ENCODE measurements around the gene AKR1E2. TPM values are rescaled to one million over a fixed set of nuclear protein-coding genes. Genes with fewer than 3 reads are reported as not detected.
A peak's percentile ranks its signal among the peaks of the same experiment; 100 is the strongest.

Gene AKR1E2
- total RNA-seq, 4 donors from 2014 or later, result 2.1 to 6.7 (median 5.5) TPM; not detected in 1

DNA sequence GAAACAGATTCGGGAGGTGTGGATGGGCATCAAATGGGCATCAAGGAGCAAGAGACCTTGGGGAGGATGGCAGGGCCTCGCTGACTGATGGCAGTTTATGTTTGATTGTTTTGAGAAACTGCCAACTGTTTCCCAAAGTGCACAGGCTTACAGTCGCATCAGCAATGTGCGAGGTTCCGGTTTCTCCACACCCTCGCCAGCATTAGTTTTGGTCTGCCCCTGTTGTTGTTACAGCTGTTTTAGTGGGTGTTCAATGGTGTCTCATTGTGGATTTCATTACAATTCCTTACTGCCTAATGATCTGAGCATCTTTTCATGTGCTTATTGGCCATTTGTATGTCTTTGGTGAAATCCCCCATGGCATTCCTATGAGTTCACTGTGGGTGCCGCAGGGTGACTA lies 24.4 kb downstream of the AKR1E2 start:
- H3K4me1 ChIP-seq, result peaks cover 4 to 9% of the 10 kb centered on the region in 2 donors
- DNase-seq, result no peak
- in situ Hi-C loops (cut with MboI; ENCODE audit: low sequenced_read_pairs in 4 of 4), result loop anchor here (5.0 to 25.0 kb wide), 5 partner anchors 134 to 434 kb away; partner anchors contain the start of gene AKR1C3 (in 2 of the 4)

DNA sequence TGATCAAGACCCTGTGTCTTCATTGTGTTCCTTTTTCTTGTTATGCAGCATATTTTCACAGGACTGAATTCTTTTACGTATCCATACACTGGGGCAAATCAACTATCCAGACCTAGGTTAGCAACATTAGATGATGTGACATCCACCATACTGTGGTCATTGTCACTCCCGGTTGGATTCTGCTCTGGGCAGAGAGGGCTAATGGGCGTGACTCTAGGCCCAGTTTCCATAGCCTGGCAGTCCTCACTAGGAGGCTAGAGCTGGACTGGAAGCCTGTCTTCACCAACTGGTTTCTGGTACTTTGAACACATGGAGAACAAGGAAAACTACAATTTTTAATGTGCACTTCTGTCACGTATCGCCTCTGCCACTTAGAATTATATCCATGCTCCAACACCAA lies 25.2 kb downstream of the AKR1E2 start:
- H3K9me3 ChIP-seq, result no peaks in the 10 kb centered on the region
- H3K36me3 ChIP-seq, result no peaks in the 10 kb centered on the region
- peak overlapping the region in 3 of 4 donors; percentile 1 to 48 (median 36) for H3K27ac ChIP-seq
- no peak for ATAC-seq
- no peaks in the 10 kb centered on the region for H3K27me3 ChIP-seq
- in situ Hi-C loops (cut with MboI; ENCODE audit: low sequenced_read_pairs in 4 of 4), result loop anchor here (5.0 to 25.0 kb wide), 5 partner anchors 134 to 434 kb away; partner anchors contain the start of gene AKR1C3 (in 2 of the 4)
- no peak for TF ChIP-seq POLR2A (IDR thresholded peaks at IDR 0.05)
- TF ChIP-seq, protein P1, sequence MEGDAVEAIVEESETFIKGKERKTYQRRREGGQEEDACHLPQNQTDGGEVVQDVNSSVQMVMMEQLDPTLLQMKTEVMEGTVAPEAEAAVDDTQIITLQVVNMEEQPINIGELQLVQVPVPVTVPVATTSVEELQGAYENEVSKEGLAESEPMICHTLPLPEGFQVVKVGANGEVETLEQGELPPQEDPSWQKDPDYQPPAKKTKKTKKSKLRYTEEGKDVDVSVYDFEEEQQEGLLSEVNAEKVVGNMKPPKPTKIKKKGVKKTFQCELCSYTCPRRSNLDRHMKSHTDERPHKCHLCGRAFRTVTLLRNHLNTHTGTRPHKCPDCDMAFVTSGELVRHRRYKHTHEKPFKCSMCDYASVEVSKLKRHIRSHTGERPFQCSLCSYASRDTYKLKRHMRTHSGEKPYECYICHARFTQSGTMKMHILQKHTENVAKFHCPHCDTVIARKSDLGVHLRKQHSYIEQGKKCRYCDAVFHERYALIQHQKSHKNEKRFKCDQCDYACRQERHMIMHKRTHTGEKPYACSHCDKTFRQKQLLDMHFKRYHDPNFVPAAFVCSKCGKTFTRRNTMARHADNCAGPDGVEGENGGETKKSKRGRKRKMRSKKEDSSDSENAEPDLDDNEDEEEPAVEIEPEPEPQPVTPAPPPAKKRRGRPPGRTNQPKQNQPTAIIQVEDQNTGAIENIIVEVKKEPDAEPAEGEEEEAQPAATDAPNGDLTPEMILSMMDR (IDR thresholded peaks at IDR 0.05 in 4 of 5, conservative IDR thresholded peaks at IDR 0.05 in 1 of 5), result no peak
- H3K4me1 ChIP-seq, result peaks cover 4 to 9% of the 10 kb centered on the region in 2 donors
- H3K4me3 ChIP-seq, result no peak overlapping the region
- intact Hi-C loops (cut with DNase I; ENCODE audit: low total_unique reads), result loop anchor here (2.0 kb wide), 2 partner anchors 92 to 584 kb away; no protein-coding TSS in a partner anchor
- DNase-seq, result no peak

More for the DNA sequence above, 24.4 kb downstream of the AKR1E2 start:
- H3K4me3 ChIP-seq, result no peak overlapping the region
- intact Hi-C loops (cut with DNase I; ENCODE audit: low total_unique reads), result loop anchor here (2.0 kb wide), 2 partner anchors 92 to 584 kb away; no protein-coding TSS in a partner anchor
- TF ChIP-seq POLR2A (IDR thresholded peaks at IDR 0.05), result no peak
- TF ChIP-seq, protein P1 (IDR thresholded peaks at IDR 0.05 in 4 of 5, conservative IDR thresholded peaks at IDR 0.05 in 1 of 5), result no peak
- no peaks in the 10 kb centered on the region for H3K27me3 ChIP-seq
- H3K36me3 ChIP-seq, result no peaks in the 10 kb centered on the region
- peak overlapping the region in 3 of 4 donors; percentile 10 to 51 (median 16) for H3K27ac ChIP-seq
- H3K9me3 ChIP-seq, result no peaks in the 10 kb centered on the region
- ATAC-seq, result no peak

DNA sequence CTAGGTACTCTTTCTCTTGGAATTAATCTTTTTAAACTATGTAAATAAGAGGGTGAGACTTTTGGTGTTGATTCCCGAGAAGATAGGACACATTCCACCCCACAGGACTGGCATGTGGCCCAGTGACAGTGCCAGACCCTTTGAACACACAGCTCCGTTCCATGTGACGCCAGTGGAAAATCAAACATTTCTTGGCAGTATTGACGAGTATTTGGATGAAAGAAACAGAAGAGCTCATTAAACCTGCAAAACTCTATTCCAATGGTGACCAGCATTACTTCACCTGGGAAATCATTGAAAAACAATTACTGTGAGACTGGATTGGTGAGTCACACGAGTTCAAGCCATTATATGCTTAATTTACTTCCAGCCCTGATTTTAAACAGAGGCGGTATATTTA lies 25.8 kb downstream of the AKR1E2 start:
- in situ Hi-C loops (cut with MboI; ENCODE audit: low sequenced_read_pairs in 4 of 4), result loop anchor here (5.0 to 25.0 kb wide), 5 partner anchors 133 to 433 kb away; partner anchors contain the start of gene AKR1C3 (in 2 of the 4)
- TF ChIP-seq, protein P1 (IDR thresholded peaks at IDR 0.05 in 4 of 5, conservative IDR thresholded peaks at IDR 0.05 in 1 of 5), result no peak
- TF ChIP-seq POLR2A (IDR thresholded peaks at IDR 0.05), result no peak
- H3K9me3 ChIP-seq, result no peaks in the 10 kb centered on the region
- no peak overlapping the region for H3K4me3 ChIP-seq
- no peaks in the 10 kb centered on the region for H3K27me3 ChIP-seq
- DNase-seq, result peak in 1 of 2 donors; percentile 24
- intact Hi-C loops (cut with DNase I; ENCODE audit: low total_unique reads), result loop anchor here (2.0 kb wide), 2 partner anchors 91 to 583 kb away; no protein-coding TSS in a partner anchor
- ATAC-seq, result no peak
- H3K27ac ChIP-seq, result peak overlapping the region in 3 of 4 donors; percentile 1 to 48 (median 36)
- no peaks in the 10 kb centered on the region for H3K36me3 ChIP-seq
- H3K4me1 ChIP-seq, result peaks cover 4 to 9% of the 10 kb centered on the region in 2 donors

DNA sequence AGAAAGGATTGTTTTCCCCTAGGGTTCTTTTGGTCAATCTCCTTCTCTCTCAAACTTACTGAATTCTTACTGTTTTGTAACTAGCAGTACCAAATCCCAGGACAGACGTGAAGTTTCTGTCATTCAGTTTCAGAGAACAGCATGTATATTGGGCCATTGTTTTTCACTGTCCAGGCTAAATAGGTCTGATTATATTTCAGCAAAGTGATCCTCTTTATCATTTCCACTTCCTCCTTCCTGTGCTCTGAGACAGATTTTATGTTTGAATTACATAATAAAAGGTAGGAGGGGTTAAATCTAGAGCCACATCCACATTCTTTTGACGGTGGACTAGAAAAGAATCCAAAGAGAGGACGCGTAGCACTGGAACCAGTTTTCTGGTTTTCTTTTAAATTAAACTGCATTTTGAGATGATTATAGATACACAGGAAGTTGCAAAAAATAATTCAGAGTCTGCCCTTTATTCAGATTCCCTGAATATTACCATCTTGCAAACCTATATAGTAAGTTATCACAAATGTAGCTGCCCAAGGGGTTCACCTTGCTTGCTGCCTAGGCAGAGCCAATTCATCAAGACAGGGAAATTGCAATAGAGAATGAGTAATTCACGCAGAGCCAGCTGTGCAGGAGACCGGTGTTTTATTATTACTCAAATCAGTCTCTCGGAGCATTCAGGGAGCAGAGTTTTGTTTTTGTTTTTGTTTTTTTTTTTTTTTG lies 40.1 kb downstream of the AKR1E2 start:
- ATAC-seq (no peak), DNase-seq (no peak)
- in situ Hi-C loops (cut with MboI; ENCODE audit: low sequenced_read_pairs in 4 of 4), result loop anchor here in 1 of 4 donors (25.0 kb wide), 1 partner anchor 121 kb away; no protein-coding TSS in a partner anchor
- Histone ChIP-seq H3K36me3 (no peaks in the 10 kb centered on the region), H3K4me1 (no peaks in the 10 kb centered on the region), H3K4me3 (no peak overlapping the region), H3K27me3 (no peaks in the 10 kb centered on the region), H3K9me3 (no peaks in the 10 kb centered on the region), H3K27ac (no peak overlapping the region)
- no peak for TF ChIP-seq POLR2A (IDR thresholded peaks at IDR 0.05)
- TF ChIP-seq, protein P1 (IDR thresholded peaks at IDR 0.05 in 4 of 5, conservative IDR thresholded peaks at IDR 0.05 in 1 of 5), result no peak
- intact Hi-C loops (cut with DNase I; ENCODE audit: low total_unique reads), result no loop called here

Measured in gastrocnemius medialis (tissue), 4 donors.